T-helper 1 cell (primary cell): ENCODE results near the gene ZDHHC8.
"Not testable (repeated sequence)": the region's sequence is repeated elsewhere in the genome, so short reads cannot be mapped to it uniquely, and the experiment has no call there.

Experiments
- DNase-seq, 5 donors: peaks; one replicate each; pipeline ENCODE4 v3.0.0-alpha.2; 2012 to 2020

Gene ZDHHC8

GRCh38 chr22:20145206-20145831 lies 13.7 kb downstream of the ZDHHC8 start:
- no peak for DNase-seq

- no peak for DNase-seq
These were observed 14.2 kb downstream of the ZDHHC8 start for GRCh38 chr22:20145832-20146223.

GRCh38 chr22:20146777-20147176 lies 15.2 kb downstream of the ZDHHC8 start:
- DNase-seq: no peak

- DNase-seq: no peak
These were observed 15.8 kb downstream of the ZDHHC8 start for GRCh38 chr22:20147237-20147988.

- DNase-seq: no peak
These were observed 16.8 kb downstream of the ZDHHC8 start for GRCh38 chr22:20148414-20148813.

GRCh38 chr22:20149257-20150250 lies 17.9 kb downstream of the ZDHHC8 start:
- DNase-seq: no peak

GRCh38 chr22:20150381-20151275 lies 19.0 kb downstream of the ZDHHC8 start, which contains the start of gene CCDC188:
Gene CCDC188 (minus strand): TSS chr22:20151055. CDS start chr22:20150986, 69 bp downstream.
- DNase-seq: no peak

- DNase-seq: no peak
These were observed 19.6 kb downstream of the ZDHHC8 start for GRCh38 chr22:20151276-20151588.

GRCh38 chr22:20152464-20152890 lies 20.9 kb downstream of the ZDHHC8 start:
- no peak for DNase-seq

- no peak for DNase-seq
These were observed 22.3 kb downstream of the ZDHHC8 start for GRCh38 chr22:20153945-20154344.

GRCh38 chr22:20154602-20155187 lies 23.1 kb downstream of the ZDHHC8 start:
- DNase-seq: no peak

- DNase-seq: peak in 1 of 5 donors; percentile 23
These were observed 23.9 kb downstream of the ZDHHC8 start for GRCh38 chr22:20155330-20156041.

GRCh38 chr22:20156042-20156389 lies 24.4 kb downstream of the ZDHHC8 start:
- DNase-seq: no peak

GRCh38 chr22:20156611-20157429 lies 25.2 kb downstream of the ZDHHC8 start:
- DNase-seq: peak; percentile 74 to 90 (median 75)

GRCh38 chr22:20157430-20158183 lies 26.0 kb downstream of the ZDHHC8 start:
- DNase-seq: no peak

- DNase-seq: no peak
These were observed 26.9 kb downstream of the ZDHHC8 start for GRCh38 chr22:20158391-20159036.

- DNase-seq: no peak
These were observed 27.5 kb downstream of the ZDHHC8 start for GRCh38 chr22:20159076-20159475.

GRCh38 chr22:20159531-20159930 lies 27.9 kb downstream of the ZDHHC8 start:
- DNase-seq: not testable (repeated sequence)

GRCh38 chr22:20160041-20160440 lies 28.4 kb downstream of the ZDHHC8 start:
- no peak for DNase-seq
